Nephron progenitor cell (in vitro differentiated cells): ENCODE data around the gene ATG2A.

Experiments used
- DNase-seq: peaks from one replicate; pipeline ENCODE4 v3.0.0; 2021
- H3K27ac Mint-ChIP-seq: 2 replicates; pipeline ENCODE4 v1.8.0; 2021; ENCODE audit warnings: mild to moderate bottlenecking, moderate library complexity, mixed read lengths
- H3K27me3 Mint-ChIP-seq: 2 replicates; pipeline ENCODE4 v1.8.0; 2021; ENCODE audit warnings: mild to moderate bottlenecking, low read depth, mixed read lengths; ENCODE audit not compliant: poor library complexity
- H3K36me3 Mint-ChIP-seq: 2 replicates; pipeline ENCODE4 v1.8.0; 2021; ENCODE audit warnings: low read depth, mixed read lengths
- H3K4me1 Mint-ChIP-seq: 2 replicates; pipeline ENCODE4 v1.8.0; 2021; ENCODE audit warnings: mixed read lengths
- H3K4me3 Mint-ChIP-seq: 2 replicates; pipeline ENCODE4 v1.8.0; 2021; ENCODE audit warnings: mild to moderate bottlenecking, moderate library complexity, mixed read lengths
- H3K9me3 Mint-ChIP-seq: 2 replicates; pipeline ENCODE4 v1.8.0; 2021; ENCODE audit warnings: mild to moderate bottlenecking, moderate library complexity, mixed read lengths
- CTCF ChIP-seq: fragments of 200-600 bp; sonication (generic); IDR thresholded peaks from 2 replicates; pipeline ENCODE4 v1.5.0; 2021; ENCODE audit warnings: antibody characterized with exemption

The ATG2A gene

GRCh38 chr11:64887234-64887756 lies 29.7 kb downstream of the ATG2A start:
- DNase-seq, result no peak
- Mint-ChIP-seq H3K36me3 (no peaks in the 10 kb centered on the region), H3K4me1 (peaks cover 50% of the 10 kb centered on the region), H3K4me3 (no peak overlapping the region), H3K27ac (no peak overlapping the region), H3K27me3 (peaks cover 10% of the 10 kb centered on the region), H3K9me3 (no peaks in the 10 kb centered on the region)
- TF ChIP-seq CTCF, result no peak

- DNase-seq, result no peak
- H3K27ac Mint-ChIP-seq, result no peak overlapping the region
- TF ChIP-seq CTCF, result no peak
- H3K4me3 Mint-ChIP-seq, result no peak overlapping the region
- no peaks in the 10 kb centered on the region for H3K9me3 Mint-ChIP-seq
- peaks cover 13% of the 10 kb centered on the region for H3K27me3 Mint-ChIP-seq
- no peaks in the 10 kb centered on the region for H3K36me3 Mint-ChIP-seq
- H3K4me1 Mint-ChIP-seq, result peaks cover 48% of the 10 kb centered on the region
Observed at GRCh38 chr11:64885367-64886286, 31.4 kb downstream of the ATG2A start.

- H3K27ac Mint-ChIP-seq, result peak overlapping the region; percentile 10
- no peaks in the 10 kb centered on the region for H3K36me3 Mint-ChIP-seq
- DNase-seq, result no peak
- no peak overlapping the region for H3K4me3 Mint-ChIP-seq
- H3K9me3 Mint-ChIP-seq, result no peaks in the 10 kb centered on the region
- no peak for TF ChIP-seq CTCF
- H3K27me3 Mint-ChIP-seq, result peaks cover 13% of the 10 kb centered on the region
- peaks cover 51% of the 10 kb centered on the region for H3K4me1 Mint-ChIP-seq
Observed at GRCh38 chr11:64884019-64884418, 33.0 kb downstream of the ATG2A start.

DNA sequence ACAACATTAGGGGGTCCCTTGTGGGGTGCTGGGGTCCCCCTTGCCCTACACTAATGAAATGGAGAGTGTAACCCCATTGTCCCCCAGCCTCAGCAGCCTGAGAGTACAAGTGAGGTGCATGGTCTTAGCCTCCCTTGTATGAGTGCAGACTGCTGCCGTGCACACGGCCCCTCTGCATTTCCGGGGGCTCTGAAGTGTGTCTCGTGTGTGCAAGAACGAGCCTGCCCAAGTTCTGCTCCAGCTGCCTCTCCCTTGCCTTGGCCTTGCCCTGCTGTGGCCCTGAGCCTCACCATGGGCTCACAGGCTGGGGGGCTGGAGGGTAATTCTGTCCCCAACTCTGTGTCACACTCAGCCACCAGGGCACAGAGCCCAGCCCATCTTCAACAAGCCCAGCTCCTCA lies 33.4 kb downstream of the ATG2A start:
- DNase-seq, result no peak
- Mint-ChIP-seq H3K4me1 (peaks cover 50% of the 10 kb centered on the region), H3K4me3 (no peak overlapping the region), H3K27me3 (peaks cover 13% of the 10 kb centered on the region), H3K9me3 (no peaks in the 10 kb centered on the region), H3K27ac (peak overlapping the region; percentile 10), H3K36me3 (no peaks in the 10 kb centered on the region)
- no peak for TF ChIP-seq CTCF

GRCh38 chr11:64882243-64882642 lies 34.8 kb downstream of the ATG2A start:
- Mint-ChIP-seq H3K27ac (no peak overlapping the region), H3K36me3 (no peaks in the 10 kb centered on the region)
- no peak for DNase-seq

More at GRCh38 chr11:64882243-64882642, 34.8 kb downstream of the ATG2A start:
- TF ChIP-seq CTCF, result no peak
- Mint-ChIP-seq H3K9me3 (no peaks in the 10 kb centered on the region), H3K27me3 (peaks cover 17% of the 10 kb centered on the region), H3K4me1 (peaks cover 43% of the 10 kb centered on the region), H3K4me3 (no peak overlapping the region)
